K562 (cell line): ENCODE data around the gene SERTAD3. TPM values are rescaled to one million over a fixed set of nuclear protein-coding genes. Genes with fewer than 3 reads are reported as not detected.

Experiments
- KDM4B ChIP-seq, 2 experiments: fragments of 450-650 bp in 1 of 2; sonication (generic) in 1 of 2; IDR thresholded peaks; 2 replicates each; pipeline ENCODE4 v1.6.1; 2016 to 2017; ENCODE audit warnings: borderline replicate concordance in 2 of 2, antibody characterized with exemption in 1 of 2, low read depth in 1 of 2, mild to moderate bottlenecking in 1 of 2
- LEF1 ChIP-seq: fragments of 450-650 bp; IDR thresholded peaks from 2 replicates; pipeline ENCODE4 v1.6.1; 2016; ENCODE audit warnings: mild to moderate bottlenecking
- NFIC ChIP-seq: fragments of 450-650 bp; IDR thresholded peaks from 2 replicates; pipeline ENCODE4 v1.6.1; 2017; ENCODE audit warnings: mild to moderate bottlenecking, inconsistent platforms
- RUNX1 ChIP-seq: sonication (generic); IDR thresholded peaks from 2 replicates; pipeline ENCODE4 v1.6.1; 2016; ENCODE audit warnings: antibody characterized with exemption, low read depth
- SMAD1 ChIP-seq: fragments of 150-350 bp; IDR thresholded peaks from 2 replicates; pipeline ENCODE4 v1.6.1; 2014; ENCODE audit warnings: low read length, low read depth; ENCODE audit not compliant: partially characterized antibody
- TRIM24 ChIP-seq, 2 experiments: fragments of 450-650 bp; IDR thresholded peaks; 2 replicates each; pipeline ENCODE4 v1.6.1; 2016
- ZC3H11A ChIP-seq: IDR thresholded peaks from 2 replicates; pipeline ENCODE4 v1.6.1; 2012; ENCODE audit warnings: low read depth, low read length, improper control_type of control experiment
- ZC3H8 ChIP-seq: fragments of 450-650 bp; IDR thresholded peaks from 2 replicates; pipeline ENCODE4 v1.6.1; 2017
- ZFP36 ChIP-seq: fragments of 150-350 bp; IDR thresholded peaks from 2 replicates; pipeline ENCODE4 v1.6.1; 2018; ENCODE audit warnings: low read length, low read depth; ENCODE audit not compliant: partially characterized antibody
- ZNF134 ChIP-seq: fragments of 250-450 bp; sonication (Bioruptor Pico); conservative IDR thresholded peaks from 2 replicates; pipeline ENCODE4 v1.4.0; 2020
- polyA plus RNA-seq, 8 experiments: library from polyadenylated mRNA; depleted of rRNA in 4 of 8; stranded (reverse) in 5 of 8; unstranded in 3 of 8; fragments of >200 nt; fragmentation: Nextera tagmentation in 2 of 8; fragmentation: Illumina TruSeq in 1 of 8; extraction: Ambion mirVana in 2 of 8; extraction: Trizol in 1 of 8; gene quantifications; 2 replicates each; pipeline versions ENCODE4 v1.2.1 to v1.2.3, GENCODE V29; 2011 to 2014; ENCODE audit warnings: inconsistent platforms in 1 of 8, missing spikeins in 1 of 8
- total RNA-seq, 7 experiments: library from RNA; depleted of rRNA in 6 of 7; stranded (reverse); fragments of >200 nt in 6 of 7; fragmentation: Illumina TruSeq in 2 of 7; extraction: Trizol in 2 of 7; gene quantifications; 2 replicates each; pipeline versions ENCODE4 v1.2.1 to v1.2.3, GENCODE V29; 2011 to 2021; ENCODE audit warnings: low replicate concordance in 1 of 7
- TF ChIP-seq, protein P1 (sequence below): sonication (generic); formaldehyde crosslinking; IDR thresholded peaks from 2 replicates; pipeline ENCODE4 v1.8.0; 2022; ENCODE audit warnings: mild to moderate bottlenecking, missing genetic modification reagents
- TF ChIP-seq, protein P2 (sequence below): fragments of 450-650 bp; formaldehyde crosslinking; IDR thresholded peaks from 2 replicates; pipeline ENCODE4 v1.4.0; 2020; ENCODE audit warnings: mild to moderate bottlenecking, mixed read lengths
- TF ChIP-seq, protein P3 (sequence below): fragments of 250-450 bp; sonication (Bioruptor Pico); IDR thresholded peaks from 2 replicates; pipeline ENCODE4 v1.8.0; 2022; ENCODE audit warnings: inconsistent platforms, mild to moderate bottlenecking, moderate library complexity, borderline replicate concordance
- TF ChIP-seq, protein P4 (sequence below): sonication (generic); formaldehyde crosslinking; IDR thresholded peaks from 2 replicates; pipeline ENCODE4 v1.8.1; 2023; ENCODE audit warnings: mild to moderate bottlenecking, missing genetic modification reagents, moderate library complexity
- TF ChIP-seq, protein P5 (sequence below): fragments of 450-650 bp; IDR thresholded peaks from 2 replicates; pipeline ENCODE4 v1.6.1; 2014; ENCODE audit warnings: low read depth, mild to moderate bottlenecking, moderate library complexity, borderline replicate concordance

SERTAD3 gene
- total and polyA plus RNA-seq, 9 of the 15 experiments (the other 6 are each of a cell fraction or from before 2014, with no cell fraction given): 5.4 to 28.9 (median 17.5) TPM

DNA sequence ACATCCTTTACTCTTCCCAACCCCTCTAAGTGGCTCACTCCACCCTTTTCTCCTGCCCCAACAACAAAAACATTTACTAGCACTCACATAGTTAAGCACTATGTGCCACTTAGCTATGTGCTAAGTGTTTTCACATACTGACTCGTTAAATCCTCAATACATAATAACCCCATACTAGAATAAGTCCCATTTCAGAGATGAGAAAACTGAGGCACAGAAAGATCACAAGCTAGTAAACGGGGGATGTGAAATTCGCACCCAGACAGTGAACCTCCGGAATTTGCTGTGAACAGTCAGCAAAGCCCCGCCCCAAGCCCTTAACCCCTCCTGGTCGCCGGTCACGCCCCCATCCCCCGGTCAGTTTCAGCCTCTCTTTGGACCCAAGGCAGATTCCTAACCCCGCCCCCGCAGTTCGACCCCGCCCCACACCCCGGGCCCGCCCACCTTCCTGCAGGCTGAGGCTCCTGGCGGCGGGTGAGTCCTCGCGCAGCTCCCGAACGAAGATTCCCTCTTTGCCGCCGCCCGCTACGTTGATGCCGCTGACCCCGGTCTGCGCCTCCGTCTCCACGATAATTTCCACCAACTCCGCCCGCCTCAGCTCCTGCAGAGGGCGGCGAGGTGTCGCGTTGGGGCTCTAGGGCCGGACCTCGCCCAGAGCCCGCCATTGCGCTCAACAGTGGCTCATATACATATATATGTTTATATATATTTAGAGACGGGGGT, 40.7 kb downstream of the SERTAD3 start (continued):
- TF ChIP-seq, protein P1, sequence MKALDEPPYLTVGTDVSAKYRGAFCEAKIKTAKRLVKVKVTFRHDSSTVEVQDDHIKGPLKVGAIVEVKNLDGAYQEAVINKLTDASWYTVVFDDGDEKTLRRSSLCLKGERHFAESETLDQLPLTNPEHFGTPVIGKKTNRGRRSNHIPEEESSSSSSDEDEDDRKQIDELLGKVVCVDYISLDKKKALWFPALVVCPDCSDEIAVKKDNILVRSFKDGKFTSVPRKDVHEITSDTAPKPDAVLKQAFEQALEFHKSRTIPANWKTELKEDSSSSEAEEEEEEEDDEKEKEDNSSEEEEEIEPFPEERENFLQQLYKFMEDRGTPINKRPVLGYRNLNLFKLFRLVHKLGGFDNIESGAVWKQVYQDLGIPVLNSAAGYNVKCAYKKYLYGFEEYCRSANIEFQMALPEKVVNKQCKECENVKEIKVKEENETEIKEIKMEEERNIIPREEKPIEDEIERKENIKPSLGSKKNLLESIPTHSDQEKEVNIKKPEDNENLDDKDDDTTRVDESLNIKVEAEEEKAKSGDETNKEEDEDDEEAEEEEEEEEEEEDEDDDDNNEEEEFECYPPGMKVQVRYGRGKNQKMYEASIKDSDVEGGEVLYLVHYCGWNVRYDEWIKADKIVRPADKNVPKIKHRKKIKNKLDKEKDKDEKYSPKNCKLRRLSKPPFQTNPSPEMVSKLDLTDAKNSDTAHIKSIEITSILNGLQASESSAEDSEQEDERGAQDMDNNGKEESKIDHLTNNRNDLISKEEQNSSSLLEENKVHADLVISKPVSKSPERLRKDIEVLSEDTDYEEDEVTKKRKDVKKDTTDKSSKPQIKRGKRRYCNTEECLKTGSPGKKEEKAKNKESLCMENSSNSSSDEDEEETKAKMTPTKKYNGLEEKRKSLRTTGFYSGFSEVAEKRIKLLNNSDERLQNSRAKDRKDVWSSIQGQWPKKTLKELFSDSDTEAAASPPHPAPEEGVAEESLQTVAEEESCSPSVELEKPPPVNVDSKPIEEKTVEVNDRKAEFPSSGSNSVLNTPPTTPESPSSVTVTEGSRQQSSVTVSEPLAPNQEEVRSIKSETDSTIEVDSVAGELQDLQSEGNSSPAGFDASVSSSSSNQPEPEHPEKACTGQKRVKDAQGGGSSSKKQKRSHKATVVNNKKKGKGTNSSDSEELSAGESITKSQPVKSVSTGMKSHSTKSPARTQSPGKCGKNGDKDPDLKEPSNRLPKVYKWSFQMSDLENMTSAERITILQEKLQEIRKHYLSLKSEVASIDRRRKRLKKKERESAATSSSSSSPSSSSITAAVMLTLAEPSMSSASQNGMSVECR (CRISPR knock-in tag): no peak
- TF ChIP-seq, protein P2, sequence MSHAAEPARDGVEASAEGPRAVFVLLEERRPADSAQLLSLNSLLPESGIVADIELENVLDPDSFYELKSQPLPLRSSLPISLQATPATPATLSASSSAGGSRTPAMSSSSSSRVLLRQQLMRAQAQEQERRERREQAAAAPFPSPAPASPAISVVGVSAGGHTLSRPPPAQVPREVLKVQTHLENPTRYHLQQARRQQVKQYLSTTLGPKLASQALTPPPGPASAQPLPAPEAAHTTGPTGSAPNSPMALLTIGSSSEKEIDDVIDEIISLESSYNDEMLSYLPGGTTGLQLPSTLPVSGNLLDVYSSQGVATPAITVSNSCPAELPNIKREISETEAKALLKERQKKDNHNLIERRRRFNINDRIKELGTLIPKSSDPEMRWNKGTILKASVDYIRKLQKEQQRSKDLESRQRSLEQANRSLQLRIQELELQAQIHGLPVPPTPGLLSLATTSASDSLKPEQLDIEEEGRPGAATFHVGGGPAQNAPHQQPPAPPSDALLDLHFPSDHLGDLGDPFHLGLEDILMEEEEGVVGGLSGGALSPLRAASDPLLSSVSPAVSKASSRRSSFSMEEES: no peak
- no peak for TF ChIP-seq KDM4B (IDR thresholded peaks at IDR 0.05; ENCODE audit: borderline replicate concordance in 2 of 2, low read depth in 1 of 2)
- TF ChIP-seq, protein P3, sequence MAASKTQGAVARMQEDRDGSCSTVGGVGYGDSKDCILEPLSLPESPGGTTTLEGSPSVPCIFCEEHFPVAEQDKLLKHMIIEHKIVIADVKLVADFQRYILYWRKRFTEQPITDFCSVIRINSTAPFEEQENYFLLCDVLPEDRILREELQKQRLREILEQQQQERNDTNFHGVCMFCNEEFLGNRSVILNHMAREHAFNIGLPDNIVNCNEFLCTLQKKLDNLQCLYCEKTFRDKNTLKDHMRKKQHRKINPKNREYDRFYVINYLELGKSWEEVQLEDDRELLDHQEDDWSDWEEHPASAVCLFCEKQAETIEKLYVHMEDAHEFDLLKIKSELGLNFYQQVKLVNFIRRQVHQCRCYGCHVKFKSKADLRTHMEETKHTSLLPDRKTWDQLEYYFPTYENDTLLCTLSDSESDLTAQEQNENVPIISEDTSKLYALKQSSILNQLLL (CRISPR knock-in tag): no peak
- TF ChIP-seq ZC3H11A: no peak
- no peak for TF ChIP-seq TRIM24 (IDR thresholded peaks at IDR 0.05)
- TF ChIP-seq LEF1: no peak
- TF ChIP-seq RUNX1: no peak
- TF ChIP-seq NFIC: no peak
- TF ChIP-seq, protein P4, sequence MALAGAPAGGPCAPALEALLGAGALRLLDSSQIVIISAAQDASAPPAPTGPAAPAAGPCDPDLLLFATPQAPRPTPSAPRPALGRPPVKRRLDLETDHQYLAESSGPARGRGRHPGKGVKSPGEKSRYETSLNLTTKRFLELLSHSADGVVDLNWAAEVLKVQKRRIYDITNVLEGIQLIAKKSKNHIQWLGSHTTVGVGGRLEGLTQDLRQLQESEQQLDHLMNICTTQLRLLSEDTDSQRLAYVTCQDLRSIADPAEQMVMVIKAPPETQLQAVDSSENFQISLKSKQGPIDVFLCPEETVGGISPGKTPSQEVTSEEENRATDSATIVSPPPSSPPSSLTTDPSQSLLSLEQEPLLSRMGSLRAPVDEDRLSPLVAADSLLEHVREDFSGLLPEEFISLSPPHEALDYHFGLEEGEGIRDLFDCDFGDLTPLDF (CRISPR knock-in tag): no peak
- TF ChIP-seq ZC3H8: no peak
- no peak for TF ChIP-seq ZFP36
- no peak for TF ChIP-seq ZNF134 (CRISPR knock-in tag)
- TF ChIP-seq SMAD1: no peak
- TF ChIP-seq, protein P5, sequence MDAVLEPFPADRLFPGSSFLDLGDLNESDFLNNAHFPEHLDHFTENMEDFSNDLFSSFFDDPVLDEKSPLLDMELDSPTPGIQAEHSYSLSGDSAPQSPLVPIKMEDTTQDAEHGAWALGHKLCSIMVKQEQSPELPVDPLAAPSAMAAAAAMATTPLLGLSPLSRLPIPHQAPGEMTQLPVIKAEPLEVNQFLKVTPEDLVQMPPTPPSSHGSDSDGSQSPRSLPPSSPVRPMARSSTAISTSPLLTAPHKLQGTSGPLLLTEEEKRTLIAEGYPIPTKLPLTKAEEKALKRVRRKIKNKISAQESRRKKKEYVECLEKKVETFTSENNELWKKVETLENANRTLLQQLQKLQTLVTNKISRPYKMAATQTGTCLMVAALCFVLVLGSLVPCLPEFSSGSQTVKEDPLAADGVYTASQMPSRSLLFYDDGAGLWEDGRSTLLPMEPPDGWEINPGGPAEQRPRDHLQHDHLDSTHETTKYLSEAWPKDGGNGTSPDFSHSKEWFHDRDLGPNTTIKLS: no peak
